HL-60/S4 treated with phorbol 12-myristate 13-acetate at 8.2 ng/mL for 4 days and 3 days (cell line): ENCODE data around the gene PNRC2.
"Not testable (repeated sequence)": the region's sequence is repeated elsewhere in the genome, so short reads cannot be mapped to it uniquely, and the experiment has no call there.

Experiments used
- in situ Hi-C: fragments of 300-500 bp; cut with MboI; formaldehyde crosslinking; loops from 2 replicates; pipeline ENCODE4 v1.15.0; 2022; ENCODE audit warnings: low sequenced_read_pairs

Gene PNRC2

GRCh38 chr1:23984417-23985186 lies 25.0 kb downstream of the PNRC2 start:
- in situ Hi-C loops: no loop called here

GRCh38 chr1:23987038-23987437 lies 27.4 kb downstream of the PNRC2 start:
- in situ Hi-C loops: not testable (repeated sequence)

- in situ Hi-C loops: no loop called here
Observed at GRCh38 chr1:23989263-23989662, 29.6 kb downstream of the PNRC2 start.

GRCh38 chr1:23992011-23992410 lies 32.4 kb downstream of the PNRC2 start:
- in situ Hi-C loops: not testable (repeated sequence)

- in situ Hi-C loops: no loop called here
Observed at GRCh38 chr1:23995431-23995837, 35.8 kb downstream of the PNRC2 start.

GRCh38 chr1:23996700-23997229 lies 37.1 kb downstream of the PNRC2 start:
- in situ Hi-C loops: no loop called here

GRCh38 chr1:23997812-23998211 lies 38.2 kb downstream of the PNRC2 start:
- in situ Hi-C loops: no loop called here

GRCh38 chr1:23999156-23999671 lies 39.6 kb downstream of the PNRC2 start:
- in situ Hi-C loops: no loop called here

- in situ Hi-C loops: no loop called here
Observed at GRCh38 chr1:24002695-24003094, 43.1 kb downstream of the PNRC2 start.

- in situ Hi-C loops: no loop called here
Observed at GRCh38 chr1:24003331-24003972, 43.8 kb downstream of the PNRC2 start.

GRCh38 chr1:24004132-24004531 lies 44.5 kb downstream of the PNRC2 start:
- in situ Hi-C loops: no loop called here

- in situ Hi-C loops: no loop called here
Observed at GRCh38 chr1:24005163-24005562, 45.5 kb downstream of the PNRC2 start.

GRCh38 chr1:24007079-24007478 lies 47.5 kb downstream of the PNRC2 start:
- in situ Hi-C loops: no loop called here

- in situ Hi-C loops: not testable (repeated sequence)
Observed at GRCh38 chr1:24008574-24009184, 49.1 kb downstream of the PNRC2 start.

- in situ Hi-C loops: no loop called here
Observed at GRCh38 chr1:24009406-24009805, 49.8 kb downstream of the PNRC2 start.

- in situ Hi-C loops: no loop called here
Observed at GRCh38 chr1:24010650-24011049, 51.0 kb downstream of the PNRC2 start.

- in situ Hi-C loops: not testable (repeated sequence)
Observed at GRCh38 chr1:24012878-24013277, 53.2 kb downstream of the PNRC2 start.
